GM21786 (cell line): ENCODE measurements around the gene MSX1.

Experiments used
- ATAC-seq: cut with Tn5 transposase; IDR thresholded peaks from one replicate; pipeline ENCODE4 v1.9.1; 2021; ENCODE audit not compliant: unreplicated experiment

The MSX1 gene

DNA sequence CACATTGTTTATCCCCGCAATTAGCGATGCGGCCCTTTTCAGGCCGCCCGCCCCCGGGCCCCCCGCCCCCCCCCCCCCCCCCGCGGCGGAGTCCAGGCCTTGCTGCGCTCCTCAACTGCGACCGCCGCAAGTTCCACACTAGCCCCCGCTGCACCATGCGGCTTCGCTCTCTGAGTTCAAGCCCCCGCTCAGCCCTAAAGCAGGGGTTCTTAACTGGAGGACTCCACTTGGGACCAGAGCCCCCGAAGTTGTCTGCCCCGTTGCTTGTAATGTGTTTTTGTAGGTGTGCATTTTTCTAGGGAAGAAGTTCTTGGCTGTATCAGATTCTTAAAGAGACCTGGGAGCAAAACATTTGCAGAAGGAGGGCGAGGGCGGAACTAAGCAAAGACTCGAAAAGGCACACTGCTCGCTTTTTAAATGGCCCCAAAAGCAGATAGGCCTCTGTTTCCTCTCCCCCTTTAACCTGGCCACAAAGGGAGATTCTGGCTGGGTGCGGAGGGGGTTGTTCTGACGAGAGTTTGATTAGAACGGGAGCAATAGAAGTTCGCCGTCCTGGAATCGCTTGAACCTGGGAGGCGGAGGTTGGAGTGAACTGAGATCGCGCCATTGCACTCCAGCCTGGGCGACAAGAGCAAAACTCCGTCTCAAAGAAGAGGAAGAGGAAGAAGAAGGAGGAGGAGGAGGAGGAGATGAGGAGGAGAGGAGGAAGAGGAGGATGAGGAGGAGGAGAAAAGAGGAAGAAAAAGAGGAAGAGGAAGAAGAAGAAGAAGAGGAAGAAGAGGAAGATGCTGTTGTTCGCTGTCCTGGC is 2.3 kb upstream of the MSX1 start:
- ATAC-seq = no peak

DNA sequence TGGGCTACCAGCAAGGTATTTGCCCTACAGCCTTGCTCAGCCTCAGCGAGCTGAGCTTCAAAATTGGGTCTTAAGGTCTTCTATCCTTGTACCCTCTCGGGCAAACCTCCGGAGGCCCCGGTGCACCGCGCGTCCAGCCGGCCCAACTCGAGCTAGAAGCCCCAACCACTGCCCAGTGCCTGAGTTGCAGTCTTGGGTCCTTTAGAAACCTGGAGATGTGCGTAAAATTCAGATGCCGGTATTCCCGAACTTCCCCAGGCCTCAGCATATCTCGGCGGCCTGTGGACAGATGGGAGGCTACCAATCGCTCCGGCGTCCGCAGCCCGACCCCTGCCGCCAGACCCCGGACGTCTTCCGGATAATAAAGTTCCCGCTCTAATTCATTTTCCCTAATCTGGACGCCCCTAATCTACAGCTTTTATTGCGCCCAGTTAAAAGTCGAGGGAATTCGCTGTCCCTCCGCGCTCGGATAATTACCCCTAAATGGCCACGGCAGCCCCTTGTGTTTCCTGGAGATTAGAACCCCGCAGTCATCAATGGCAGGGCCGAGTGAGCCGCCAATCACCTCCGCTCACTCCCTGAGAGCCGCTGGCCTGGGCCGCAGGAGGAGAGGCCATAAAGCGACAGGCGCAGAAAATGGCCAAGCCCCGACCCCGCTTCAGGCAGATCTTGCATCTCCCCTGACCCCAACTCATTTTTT is 1.5 kb upstream of the MSX1 start:
- no peak for ATAC-seq

DNA sequence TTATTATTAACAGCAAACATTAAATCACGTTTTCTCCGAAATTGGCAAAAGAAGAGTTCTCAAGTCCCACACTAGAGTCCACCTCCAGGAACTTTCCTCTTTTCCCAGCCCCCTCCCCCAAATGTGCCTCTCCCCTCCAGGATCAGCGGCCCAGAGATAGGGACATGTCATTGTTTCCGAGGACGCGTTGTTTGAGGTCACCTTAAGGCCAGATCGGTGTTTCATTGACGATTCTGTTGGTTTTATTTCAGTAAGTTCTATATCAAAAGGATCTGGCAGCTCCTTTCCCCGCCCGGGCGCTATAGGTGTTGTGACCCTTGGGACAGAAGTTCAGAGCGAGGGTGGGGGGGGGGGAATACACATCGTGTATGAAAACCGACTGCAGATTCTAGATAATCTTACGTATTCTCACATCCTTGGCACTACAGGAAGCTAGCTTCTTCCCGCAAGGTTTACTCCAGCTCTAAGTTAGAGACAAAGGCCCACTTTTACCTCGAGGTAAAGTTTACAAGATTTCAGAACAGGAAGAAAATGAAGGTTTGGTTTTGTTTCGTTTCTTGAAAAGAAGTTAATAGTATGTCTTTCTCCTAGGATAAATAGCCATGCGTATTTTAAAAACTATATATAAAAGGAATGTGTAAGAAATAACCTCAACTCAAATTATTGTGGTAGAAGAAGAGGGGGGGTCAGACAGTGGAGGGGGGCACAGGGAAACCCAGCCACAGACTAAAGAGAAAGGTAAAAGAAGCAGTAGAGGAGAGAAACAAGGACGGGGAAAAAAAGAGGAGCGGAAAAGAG is 739 bp upstream of the MSX1 start:
- ATAC-seq = no peak

DNA sequence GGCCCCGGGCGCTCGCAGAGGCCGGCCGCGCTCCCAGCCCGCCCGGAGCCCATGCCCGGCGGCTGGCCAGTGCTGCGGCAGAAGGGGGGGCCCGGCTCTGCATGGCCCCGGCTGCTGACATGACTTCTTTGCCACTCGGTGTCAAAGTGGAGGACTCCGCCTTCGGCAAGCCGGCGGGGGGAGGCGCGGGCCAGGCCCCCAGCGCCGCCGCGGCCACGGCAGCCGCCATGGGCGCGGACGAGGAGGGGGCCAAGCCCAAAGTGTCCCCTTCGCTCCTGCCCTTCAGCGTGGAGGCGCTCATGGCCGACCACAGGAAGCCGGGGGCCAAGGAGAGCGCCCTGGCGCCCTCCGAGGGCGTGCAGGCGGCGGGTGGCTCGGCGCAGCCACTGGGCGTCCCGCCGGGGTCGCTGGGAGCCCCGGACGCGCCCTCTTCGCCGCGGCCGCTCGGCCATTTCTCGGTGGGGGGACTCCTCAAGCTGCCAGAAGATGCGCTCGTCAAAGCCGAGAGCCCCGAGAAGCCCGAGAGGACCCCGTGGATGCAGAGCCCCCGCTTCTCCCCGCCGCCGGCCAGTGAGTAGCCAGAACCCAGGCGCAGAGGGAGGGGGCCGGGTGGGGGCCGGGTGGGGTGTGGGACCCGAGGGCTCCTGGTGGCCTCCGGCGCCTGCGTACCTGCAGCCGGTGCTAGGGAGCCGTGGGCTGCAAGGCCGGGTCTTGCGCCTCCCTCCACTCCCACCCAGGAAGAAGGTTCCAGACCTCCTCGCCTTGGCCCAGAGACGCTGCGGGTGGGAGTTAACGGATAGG is 534 bp downstream of the MSX1 start:
- ATAC-seq = peak; percentile 34

DNA sequence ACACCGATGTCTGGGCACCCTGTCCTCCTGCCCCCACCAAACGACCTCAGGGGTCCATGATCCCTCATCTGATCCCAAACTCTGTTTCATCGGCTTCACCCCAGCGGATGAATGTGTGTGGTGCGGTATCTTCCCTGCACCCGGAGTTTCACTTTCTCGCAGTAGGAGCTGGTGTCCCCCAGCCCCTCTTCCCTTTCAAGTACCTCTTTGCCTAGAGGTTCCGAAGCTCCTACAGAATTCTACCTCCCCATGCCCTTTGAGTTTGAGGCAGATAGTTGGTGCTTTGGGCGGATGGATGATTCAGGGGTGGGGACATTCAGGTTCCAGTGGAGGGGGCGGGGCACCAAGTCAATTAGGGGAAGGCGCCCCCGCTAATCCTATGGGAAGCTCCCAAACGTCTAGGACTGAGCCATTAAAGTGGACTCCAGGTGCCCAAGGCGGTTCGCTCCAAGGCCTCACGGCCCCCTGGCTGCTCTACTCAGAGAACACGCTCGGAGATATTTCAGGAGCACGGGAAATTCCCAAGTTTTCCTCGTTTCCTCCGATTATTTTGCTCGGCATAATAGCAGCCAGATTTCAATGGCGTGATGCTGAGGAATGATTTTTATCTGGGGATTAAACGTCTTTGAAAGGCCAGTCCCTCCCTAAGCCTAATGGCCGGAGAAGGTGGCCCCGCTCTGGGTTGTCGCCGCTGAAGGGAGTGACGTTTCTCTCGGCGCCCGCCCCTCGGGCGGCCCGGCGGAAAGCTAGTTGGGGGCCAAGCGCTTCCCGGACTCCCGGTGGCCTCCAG is 1.3 kb downstream of the MSX1 start:
- no peak for ATAC-seq

DNA sequence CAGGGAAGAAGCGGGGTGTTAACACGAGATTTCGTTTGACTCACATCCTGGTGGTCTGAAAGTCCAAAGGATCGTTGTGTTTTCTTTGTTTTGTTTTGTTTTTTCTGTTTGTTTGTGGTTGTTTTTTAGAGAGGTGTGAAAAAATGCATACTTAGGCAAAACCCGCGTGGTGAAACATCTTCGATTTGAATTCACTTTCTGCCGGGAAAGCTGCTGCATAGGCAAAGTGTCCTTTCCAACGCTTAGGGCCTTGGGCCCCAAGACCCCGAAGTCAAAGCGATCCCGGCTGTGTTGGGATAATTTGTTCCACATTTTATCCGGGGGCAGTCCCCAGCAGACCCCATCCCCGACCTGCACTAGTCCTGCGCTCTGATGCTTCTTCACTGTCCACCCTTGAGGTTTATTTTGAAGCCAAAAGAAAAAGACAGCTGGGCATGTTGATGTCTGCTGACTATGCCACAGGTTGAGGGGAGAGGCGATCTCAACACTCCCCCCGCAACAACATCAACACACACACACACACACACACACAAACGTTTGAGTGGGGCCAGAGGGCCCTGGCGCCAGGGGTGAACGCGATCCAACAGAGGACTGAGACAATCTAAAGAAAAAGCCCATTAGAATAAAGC is 2.0 kb downstream of the MSX1 start:
- no peak for ATAC-seq

DNA sequence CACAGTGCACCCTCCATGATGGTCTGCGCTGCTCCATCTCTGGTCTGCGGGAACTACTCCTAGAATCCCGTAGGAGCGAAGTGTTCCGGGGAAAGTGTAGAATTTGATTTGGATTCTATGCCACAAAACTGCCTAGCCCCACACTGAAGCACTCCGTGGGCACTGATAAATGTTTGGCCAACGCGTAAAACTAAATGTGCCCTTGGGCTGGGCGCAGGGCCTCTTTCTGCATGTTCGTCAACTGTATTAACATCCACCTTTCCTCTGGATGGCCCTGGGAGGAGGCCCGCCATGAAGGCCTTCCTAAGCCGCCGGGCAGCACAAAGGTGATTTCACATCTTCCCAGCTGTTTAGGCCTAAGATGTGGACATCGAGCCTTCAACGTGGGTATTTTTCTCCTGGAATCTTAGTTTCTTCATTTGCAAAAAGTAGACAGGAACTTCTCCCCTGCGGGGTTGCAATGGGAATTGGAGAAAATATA is 2.6 kb downstream of the MSX1 start:
- ATAC-seq = no peak

DNA sequence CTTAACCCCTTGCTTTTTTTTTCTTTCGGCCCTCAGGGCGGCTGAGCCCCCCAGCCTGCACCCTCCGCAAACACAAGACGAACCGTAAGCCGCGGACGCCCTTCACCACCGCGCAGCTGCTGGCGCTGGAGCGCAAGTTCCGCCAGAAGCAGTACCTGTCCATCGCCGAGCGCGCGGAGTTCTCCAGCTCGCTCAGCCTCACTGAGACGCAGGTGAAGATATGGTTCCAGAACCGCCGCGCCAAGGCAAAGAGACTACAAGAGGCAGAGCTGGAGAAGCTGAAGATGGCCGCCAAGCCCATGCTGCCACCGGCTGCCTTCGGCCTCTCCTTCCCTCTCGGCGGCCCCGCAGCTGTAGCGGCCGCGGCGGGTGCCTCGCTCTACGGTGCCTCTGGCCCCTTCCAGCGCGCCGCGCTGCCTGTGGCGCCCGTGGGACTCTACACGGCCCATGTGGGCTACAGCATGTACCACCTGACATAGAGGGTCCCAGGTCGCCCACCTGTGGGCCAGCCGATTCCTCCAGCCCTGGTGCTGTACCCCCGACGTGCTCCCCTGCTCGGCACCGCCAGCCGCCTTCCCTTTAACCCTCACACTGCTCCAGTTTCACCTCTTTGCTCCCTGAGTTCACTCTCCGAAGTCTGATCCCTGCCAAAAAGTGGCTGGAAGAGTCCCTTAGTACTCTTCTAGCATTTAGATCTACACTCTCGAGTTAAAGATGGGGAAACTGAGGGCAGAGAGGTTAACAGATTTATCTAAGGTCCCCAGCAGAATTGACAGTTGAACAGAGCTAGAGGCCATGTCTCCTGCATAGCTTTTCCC is 3.4 kb downstream of the MSX1 start:
- no peak for ATAC-seq

DNA sequence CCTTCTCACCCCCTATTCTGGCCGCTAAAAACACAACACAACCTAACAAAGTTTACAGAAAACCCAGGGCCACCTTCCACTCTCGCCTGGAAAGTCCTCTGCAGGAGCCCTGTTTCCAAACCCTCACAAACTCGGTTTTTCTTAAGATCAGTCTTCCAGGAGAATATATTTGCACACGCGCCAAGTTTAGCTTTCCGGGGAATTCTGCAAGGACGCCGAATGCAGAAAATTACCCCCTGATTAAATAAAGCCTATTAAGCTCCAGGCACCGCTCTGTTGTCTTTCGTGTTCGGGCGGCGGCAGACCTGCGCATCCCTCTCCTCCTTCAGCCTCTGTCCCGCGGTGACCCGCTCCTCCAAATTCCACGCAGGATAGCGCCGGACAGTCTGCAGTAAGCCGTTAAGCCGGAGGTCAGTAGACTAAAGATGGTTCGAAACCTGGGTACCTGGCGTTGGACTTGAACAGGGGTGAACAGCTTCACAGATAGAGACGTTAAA is 5.0 kb downstream of the MSX1 start:
- ATAC-seq = no peak

DNA sequence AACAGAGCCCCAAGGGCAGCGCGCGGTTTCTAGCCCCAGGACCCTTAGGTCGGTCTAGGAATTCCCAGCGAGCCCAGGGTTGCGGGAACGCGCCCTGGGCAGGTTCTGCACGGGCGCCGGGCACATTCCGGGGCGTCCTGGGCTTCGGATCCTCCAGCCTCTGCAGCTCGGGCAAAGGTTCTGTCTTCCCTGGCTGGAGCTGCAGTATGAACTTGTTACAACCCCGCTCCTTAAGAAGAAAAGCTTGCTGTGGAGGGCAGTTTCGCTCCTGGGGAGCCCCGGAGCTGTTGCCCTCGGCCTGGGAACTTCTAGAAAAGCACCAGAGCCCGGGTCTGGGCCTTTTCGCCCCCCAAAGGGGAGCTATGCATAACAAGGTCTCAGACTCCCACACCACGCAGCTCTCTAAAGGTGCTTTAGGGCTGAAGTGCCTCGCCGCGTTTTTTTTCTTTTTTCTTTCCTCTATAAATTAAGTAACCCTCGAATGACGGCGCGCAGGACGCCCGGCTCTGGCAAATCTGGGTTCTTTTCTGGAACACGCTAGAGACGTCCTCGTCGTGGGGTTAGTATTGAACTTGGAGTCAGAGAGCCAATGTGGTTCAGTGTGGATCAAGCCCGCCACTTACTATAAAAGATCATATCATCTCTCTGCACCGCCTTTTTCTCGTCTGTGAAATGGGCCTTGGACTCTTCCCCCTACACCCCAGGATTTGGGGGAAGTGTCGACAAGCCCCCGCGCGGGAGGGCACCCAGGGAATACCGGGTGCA is 5.7 kb downstream of the MSX1 start:
- no peak for ATAC-seq

DNA sequence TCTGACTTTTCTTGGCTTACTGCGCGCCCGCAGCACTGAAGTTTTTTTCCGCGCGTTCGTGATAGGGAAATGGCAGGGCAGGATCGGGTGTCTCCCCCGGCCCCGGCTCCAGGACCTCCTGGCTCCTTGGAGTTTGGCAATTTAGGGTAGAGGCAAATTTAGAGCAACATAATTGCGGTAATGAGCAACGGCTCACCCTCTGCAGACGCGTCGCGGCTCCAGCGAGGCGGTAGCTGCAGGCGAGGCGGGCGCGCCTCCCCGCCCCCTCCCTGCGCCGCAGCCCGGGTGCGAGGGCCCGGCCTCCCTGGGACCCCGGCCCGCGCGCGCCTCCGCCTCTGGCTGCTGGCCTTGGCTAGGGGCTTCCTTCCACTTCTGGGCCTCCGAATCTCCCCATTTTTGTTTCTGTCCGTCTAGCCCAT is 6.2 kb downstream of the MSX1 start:
- no peak for ATAC-seq

DNA sequence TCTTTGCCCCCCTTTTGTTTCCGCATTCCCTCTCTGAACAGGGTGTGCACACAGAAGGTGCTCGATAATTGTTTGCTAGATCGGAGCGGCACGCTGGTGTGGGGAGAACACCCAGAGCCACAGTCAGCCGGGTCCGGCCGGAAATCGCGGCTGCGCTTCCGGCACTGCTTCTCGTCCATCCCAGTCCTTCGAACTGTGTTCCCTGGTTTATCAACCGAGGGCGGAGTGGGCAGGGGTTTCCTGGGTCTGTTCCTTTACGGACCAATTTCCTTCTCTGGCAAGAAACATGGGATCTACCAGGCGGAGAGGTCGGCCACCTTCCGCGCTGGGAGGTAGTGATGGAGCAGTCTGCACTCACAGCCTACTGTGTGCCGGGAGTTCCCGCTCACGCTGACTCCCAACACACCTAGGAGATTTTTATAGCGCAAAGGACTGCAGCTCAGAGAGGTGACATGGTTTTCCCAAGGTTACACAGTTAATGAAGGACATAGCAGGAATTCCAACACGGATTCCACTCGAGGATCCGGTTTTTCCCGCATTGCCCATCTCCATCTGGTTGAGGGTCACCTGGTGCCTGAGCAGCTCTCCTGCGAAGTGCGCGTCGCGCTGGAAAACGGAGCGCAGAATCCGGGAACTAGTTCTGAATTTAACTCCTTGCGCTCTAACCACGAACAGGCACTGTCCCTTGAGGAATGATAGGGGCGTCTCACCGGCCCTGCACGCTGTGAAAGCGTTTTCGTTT is 6.8 kb downstream of the MSX1 start:
- no peak for ATAC-seq

DNA sequence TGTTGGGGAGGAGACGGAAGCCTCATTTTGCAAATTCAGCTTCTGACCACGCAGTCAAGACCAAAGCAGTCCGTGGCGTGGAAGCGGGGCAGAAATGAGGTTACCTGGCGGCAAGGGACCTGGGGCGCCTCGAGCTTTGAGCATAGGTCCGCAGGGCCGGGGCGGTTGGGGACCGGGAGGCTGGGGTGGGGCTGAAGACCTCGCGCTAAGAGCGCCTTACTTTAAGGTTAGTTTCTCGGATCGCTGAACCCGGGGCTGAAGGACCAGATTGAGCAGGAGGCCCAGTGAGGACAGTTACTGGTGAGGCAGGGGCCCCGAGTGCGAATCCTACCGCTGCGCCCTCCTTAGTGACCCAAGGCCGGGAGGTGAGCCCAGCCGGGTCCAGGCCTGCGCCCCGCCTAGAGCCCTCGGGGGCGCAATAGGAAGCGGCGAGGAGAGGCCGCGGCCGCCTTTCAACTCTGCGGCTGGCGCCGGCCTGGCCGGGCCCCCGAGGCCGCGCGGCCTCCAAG is 7.5 kb downstream of the MSX1 start:
- no peak for ATAC-seq

DNA sequence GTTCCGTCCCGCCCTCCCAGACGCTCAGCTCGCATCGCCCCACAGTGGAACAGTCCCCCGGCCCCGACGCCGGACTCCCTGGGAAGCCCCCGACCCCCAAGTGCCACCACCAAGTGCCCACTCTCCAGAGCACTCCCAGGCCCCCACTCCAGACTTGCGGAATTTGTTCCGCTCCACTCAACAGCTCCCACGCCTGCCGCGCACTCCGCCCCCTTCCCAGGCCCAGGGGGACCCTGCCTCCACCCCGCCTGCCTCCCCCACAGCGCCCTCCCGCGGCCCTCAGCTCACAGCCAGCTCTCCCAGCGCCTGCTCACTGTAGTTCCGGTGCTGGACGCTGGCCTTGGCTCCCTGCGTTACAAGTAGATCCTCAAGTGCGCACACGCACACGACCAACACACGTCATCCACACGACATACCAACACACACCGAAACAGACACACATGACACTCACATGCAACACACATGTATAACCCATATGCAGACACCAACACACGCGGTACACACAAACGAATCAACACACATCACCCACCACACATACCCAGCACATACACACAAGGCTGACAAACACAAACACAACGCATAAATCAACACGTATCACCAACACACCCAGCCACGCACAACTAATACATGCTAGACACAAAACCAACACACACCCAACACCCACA is 8.0 kb downstream of the MSX1 start:
- no peak for ATAC-seq

DNA sequence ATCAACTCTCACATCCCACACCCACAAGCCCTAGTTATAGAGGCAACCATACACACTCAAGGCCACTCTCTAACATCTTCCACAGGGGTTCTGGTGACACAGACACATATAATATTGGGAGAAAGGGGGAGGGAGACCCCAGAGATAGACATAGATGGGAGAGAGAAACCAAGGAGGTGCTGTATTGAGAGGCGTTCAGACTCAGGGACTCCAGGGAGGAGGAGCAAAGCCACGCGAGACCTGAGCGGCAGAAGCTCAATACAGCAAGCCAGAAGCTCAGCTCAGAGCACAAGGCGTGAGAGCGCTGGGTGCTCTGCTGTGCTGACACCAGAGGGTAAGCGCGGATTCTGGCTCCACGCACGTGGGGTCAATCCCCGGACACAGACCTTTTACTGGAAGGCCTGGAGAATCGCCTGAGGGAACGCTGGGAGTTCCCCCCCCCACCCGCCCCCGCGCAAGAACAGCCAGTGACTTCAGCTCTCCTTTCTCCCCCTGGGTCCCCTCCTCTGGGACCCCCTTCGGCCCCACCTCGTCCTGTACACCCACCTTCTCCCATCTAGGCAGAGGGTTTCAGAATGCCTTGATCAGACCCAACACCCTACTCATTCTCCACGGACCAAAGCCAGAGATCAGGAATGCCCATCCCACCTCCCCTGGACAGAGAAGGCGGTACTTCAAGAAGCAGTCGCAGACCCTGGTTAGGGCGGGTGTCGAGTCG is 8.7 kb downstream of the MSX1 start:
- no peak for ATAC-seq
